Transverse colon (tissue), 4 donors: ENCODE data around the gene SLC24A3. TPM values are rescaled to one million over a fixed set of nuclear protein-coding genes. Genes with fewer than 3 reads are reported as not detected.

Source experiments
- DNase-seq: peaks from one replicate; pipeline ENCODE4 v3.0.0-alpha.2; 2019
- H3K27ac ChIP-seq, 4 donors: fragments of 200-600 bp; sonication (generic); 2 replicates each; pipeline ENCODE4 v1.5.1; 2016 to 2018; ENCODE audit warnings: inconsistent platforms in 4 of 4
- H3K27me3 ChIP-seq: fragments of 200-600 bp; sonication (generic); 2 replicates; pipeline ENCODE4 v1.5.1; 2017; ENCODE audit warnings: inconsistent platforms
- H3K36me3 ChIP-seq, 4 donors: fragments of 200-600 bp; sonication (generic); 2 replicates each; pipeline ENCODE4 v1.5.1; 2017 to 2019; ENCODE audit warnings: inconsistent platforms in 4 of 4
- H3K4me1 ChIP-seq, 4 donors: fragments of 200-600 bp; sonication (generic); 2 replicates each; pipeline ENCODE4 v1.5.1; 2017 to 2020; ENCODE audit warnings: inconsistent platforms in 4 of 4
- H3K4me3 ChIP-seq, 4 donors: fragments of 200-600 bp; sonication (generic); 1 replicate in 1 of 4; 2 replicates in 3 of 4; pipeline versions ENCODE4 v1.5.1 to v1.6.1; 2017 to 2019; ENCODE audit warnings: inconsistent platforms in 4 of 4
- H3K9me3 ChIP-seq, 2 donors: fragments of 200-600 bp; sonication (generic); 2 replicates each; pipeline ENCODE4 v1.5.1; 2017 to 2019; ENCODE audit warnings: inconsistent platforms in 2 of 2
- EP300 ChIP-seq: sonication (generic); formaldehyde crosslinking; IDR thresholded peaks from one replicate; pipeline ENCODE4 v1.6.1; 2017; ENCODE audit warnings: antibody characterized with exemption, low read depth
- POLR2A ChIP-seq: fragments of 450-650 bp; IDR thresholded peaks from one replicate; pipeline ENCODE4 v1.6.1; 2016; ENCODE audit warnings: antibody characterized with exemption, mild to moderate bottlenecking, moderate library complexity
- POLR2AphosphoS5 ChIP-seq, 3 donors: sonication (generic); formaldehyde crosslinking; IDR thresholded peaks; one replicate each; pipeline ENCODE4 v1.6.1; 2016; ENCODE audit warnings: antibody characterized with exemption in 3 of 3
- WGBS, 2 donors: methylation state at CpG; one replicate each; pipeline ENCODE4 v1.1.5; 2018; ENCODE audit warnings: low coverage in 1 of 2; 5-methylcytosine and 5-hydroxymethylcytosine counted together
- in situ Hi-C, 4 donors: fragments of 200-750 bp; cut with MboI; loops; one replicate each; pipeline versions ENCODE4 v1.15.0 to v1.15.1; 2017; ENCODE audit warnings: low sequenced_read_pairs in 3 of 4, low pct_ligation_motif_present in 1 of 4, low pct_unique_long_range_greater_than_20kb in 1 of 4
- intact Hi-C: fragments of 100-400 bp; cut with DNase I; formaldehyde crosslinking; loops from one replicate; pipeline ENCODE4 v1.15.1; 2023; ENCODE audit warnings: low total_unique reads
- total RNA-seq, 4 donors: library from RNA; depleted of rRNA; stranded (reverse); fragments of >200 nt; gene quantifications; one replicate each; pipeline ENCODE4 v1.1.0, GENCODE V29; 2016
- TF ChIP-seq, protein P1 (sequence below), 5 experiments: fragments of 200-600 bp in 3 of 5; fragments of 450-650 bp in 2 of 5; sonication (generic) in 3 of 5; IDR thresholded peaks; 1 replicate in 2 of 5; 2 replicates in 3 of 5; pipeline ENCODE4 v1.5.1; 2016 to 2017; ENCODE audit warnings: antibody characterized with exemption in 5 of 5, inconsistent platforms in 3 of 5, mild to moderate bottlenecking in 2 of 5, moderate library complexity in 1 of 5

SLC24A3 gene
- total RNA-seq, 4 donors from 2014 or later, result 4.4 to 6.7 (median 4.6) TPM

- in situ Hi-C loops (no loop called here), intact Hi-C loops (no loop called here)
- Histone ChIP-seq H3K27ac (no peak overlapping the region), H3K36me3 (no peaks in the 10 kb centered on the region), H3K4me3 (no peak overlapping the region), H3K9me3 (no peaks in the 10 kb centered on the region), H3K4me1 (peaks cover 0 to 15% (median 0%) of the 10 kb centered on the region in 4 donors), H3K27me3 (no peaks in the 10 kb centered on the region)
- WGBS, 2 donors, result 54 to 70% methylated on average over 7 of the region's 7 CpGs
- TF ChIP-seq EP300 (no peak), POLR2AphosphoS5 (IDR thresholded peaks at IDR 0.05) (no peak), POLR2A (no peak)
- TF ChIP-seq, protein P1, sequence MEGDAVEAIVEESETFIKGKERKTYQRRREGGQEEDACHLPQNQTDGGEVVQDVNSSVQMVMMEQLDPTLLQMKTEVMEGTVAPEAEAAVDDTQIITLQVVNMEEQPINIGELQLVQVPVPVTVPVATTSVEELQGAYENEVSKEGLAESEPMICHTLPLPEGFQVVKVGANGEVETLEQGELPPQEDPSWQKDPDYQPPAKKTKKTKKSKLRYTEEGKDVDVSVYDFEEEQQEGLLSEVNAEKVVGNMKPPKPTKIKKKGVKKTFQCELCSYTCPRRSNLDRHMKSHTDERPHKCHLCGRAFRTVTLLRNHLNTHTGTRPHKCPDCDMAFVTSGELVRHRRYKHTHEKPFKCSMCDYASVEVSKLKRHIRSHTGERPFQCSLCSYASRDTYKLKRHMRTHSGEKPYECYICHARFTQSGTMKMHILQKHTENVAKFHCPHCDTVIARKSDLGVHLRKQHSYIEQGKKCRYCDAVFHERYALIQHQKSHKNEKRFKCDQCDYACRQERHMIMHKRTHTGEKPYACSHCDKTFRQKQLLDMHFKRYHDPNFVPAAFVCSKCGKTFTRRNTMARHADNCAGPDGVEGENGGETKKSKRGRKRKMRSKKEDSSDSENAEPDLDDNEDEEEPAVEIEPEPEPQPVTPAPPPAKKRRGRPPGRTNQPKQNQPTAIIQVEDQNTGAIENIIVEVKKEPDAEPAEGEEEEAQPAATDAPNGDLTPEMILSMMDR (IDR thresholded peaks at IDR 0.05), result no peak
- DNase-seq, result no peak
These were observed 217.1 kb downstream of the SLC24A3 start for GRCh38 chr20:19429538-19429937.

GRCh38 chr20:19430641-19431315, 218.3 kb downstream of the SLC24A3 start:
- TF ChIP-seq, protein P1 (IDR thresholded peaks at IDR 0.05), result no peak
- TF ChIP-seq EP300 (no peak), POLR2A (no peak), POLR2AphosphoS5 (IDR thresholded peaks at IDR 0.05) (no peak)
- no peak for DNase-seq
- intact Hi-C loops, result loop anchor here (5.0 kb wide), 1 partner anchor 1538 kb away; no protein-coding TSS in a partner anchor
- in situ Hi-C loops, result no loop called here
- Histone ChIP-seq H3K9me3 (no peaks in the 10 kb centered on the region), H3K27me3 (no peaks in the 10 kb centered on the region), H3K27ac (no peak overlapping the region), H3K4me3 (no peak overlapping the region), H3K4me1 (peaks cover 0 to 15% (median 0%) of the 10 kb centered on the region in 4 donors), H3K36me3 (no peaks in the 10 kb centered on the region)
- 88% methylated on average over 5 of the region's 5 CpGs; no CpG with 5 or more reads in 1 of the 2 donors for WGBS, 2 donors

- Histone ChIP-seq H3K27ac (no peak overlapping the region), H3K4me3 (no peak overlapping the region), H3K27me3 (no peaks in the 10 kb centered on the region), H3K9me3 (no peaks in the 10 kb centered on the region), H3K4me1 (peaks cover 0 to 15% (median 0%) of the 10 kb centered on the region in 4 donors), H3K36me3 (no peaks in the 10 kb centered on the region)
- 68% methylated on average over 4 of the region's 4 CpGs; no CpG with 5 or more reads in 1 of the 2 donors for WGBS, 2 donors
- no peak for TF ChIP-seq POLR2AphosphoS5 (IDR thresholded peaks at IDR 0.05)
- TF ChIP-seq, protein P1 (IDR thresholded peaks at IDR 0.05), result no peak
- no peak for TF ChIP-seq POLR2A
- no peak for TF ChIP-seq EP300
- intact Hi-C loops (loop anchor here (5.0 kb wide), 1 partner anchor 1539 kb away; no protein-coding TSS in a partner anchor), in situ Hi-C loops (no loop called here)
- no peak for DNase-seq
These were observed 218.9 kb downstream of the SLC24A3 start for GRCh38 chr20:19431316-19431700.

DNA sequence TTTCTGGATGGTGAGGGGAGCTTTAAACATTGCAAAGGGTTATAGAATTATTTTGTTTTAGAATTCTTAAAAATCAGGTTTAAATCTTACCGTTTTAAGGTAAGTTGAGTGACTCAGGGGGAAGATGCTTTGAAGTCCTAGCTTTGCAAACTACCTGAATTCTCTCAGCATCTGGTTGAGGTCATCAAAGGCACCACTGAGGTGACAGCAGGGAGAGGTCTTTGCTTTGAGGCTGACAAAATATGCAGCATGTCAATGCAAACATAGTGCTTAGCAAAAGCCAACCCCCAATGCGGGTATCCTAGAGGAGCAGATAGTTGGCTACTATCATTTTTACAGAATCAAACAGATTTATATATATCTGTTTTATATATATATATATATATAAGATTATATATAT, 219.5 kb downstream of the SLC24A3 start:
- intact Hi-C loops, result loop anchor here (5.0 kb wide), 1 partner anchor 1540 kb away; no protein-coding TSS in a partner anchor
- H3K9me3 ChIP-seq, result no peaks in the 10 kb centered on the region
- 74 to 89% methylated on average over 2 of the region's 2 CpGs for WGBS, 2 donors

More for the DNA sequence above, 219.5 kb downstream of the SLC24A3 start:
- H3K4me1 ChIP-seq, result peaks cover 0 to 15% (median 0%) of the 10 kb centered on the region in 4 donors
- H3K27me3 ChIP-seq, result no peaks in the 10 kb centered on the region
- no peak for DNase-seq
- H3K36me3 ChIP-seq, result no peaks in the 10 kb centered on the region
- no peak overlapping the region for H3K4me3 ChIP-seq
- TF ChIP-seq EP300, result no peak
- no peak for TF ChIP-seq POLR2A
- no peak for TF ChIP-seq POLR2AphosphoS5 (IDR thresholded peaks at IDR 0.05)
- TF ChIP-seq, protein P1 (IDR thresholded peaks at IDR 0.05), result no peak
- in situ Hi-C loops, result no loop called here
- no peak overlapping the region for H3K27ac ChIP-seq
